Sigmoid colon (tissue), 7 donors: Measurements from ENCODE around the gene ZBED5. TPM values are rescaled to one million over a fixed set of nuclear protein-coding genes. Genes with fewer than 3 reads are reported as not detected.

Experiments used
- DNase-seq: peaks from one replicate; pipeline ENCODE4 v3.0.0-alpha.2; 2019
- H3K27ac ChIP-seq, 4 donors: fragments of 200-600 bp; sonication (generic); one replicate each; pipeline ENCODE4 v1.5.1; 2016 to 2019; ENCODE audit warnings: mild to moderate bottlenecking in 1 of 4
- H3K27me3 ChIP-seq, 3 donors: fragments of 200-600 bp; sonication (generic); one replicate each; pipeline ENCODE4 v1.5.1; 2019; ENCODE audit warnings: mild to moderate bottlenecking in 1 of 3
- H3K36me3 ChIP-seq, 4 donors: fragments of 200-600 bp; sonication (generic); one replicate each; pipeline ENCODE4 v1.5.1; 2016 to 2019
- H3K4me1 ChIP-seq, 4 donors: fragments of 200-600 bp; sonication (generic); one replicate each; pipeline ENCODE4 v1.5.1; 2017 to 2019
- H3K4me3 ChIP-seq, 4 donors: fragments of 200-600 bp; sonication (generic); one replicate each; pipeline ENCODE4 v1.5.1; 2017 to 2019; ENCODE audit warnings: mild to moderate bottlenecking in 2 of 4, moderate library complexity in 1 of 4
- H3K9me3 ChIP-seq, 4 donors: fragments of 200-600 bp in 3 of 4; sonication (generic) in 3 of 4; one replicate each; pipeline versions ENCODE4 v1.5.1 to v1.6.1; 2013 to 2019
- CTCF ChIP-seq, 4 experiments: fragments of 450-650 bp in 3 of 4; fragments of 200-600 bp in 1 of 4; IDR thresholded peaks; one replicate each; pipeline ENCODE4 v1.5.1; 2016 to 2019; ENCODE audit warnings: antibody characterized with exemption in 4 of 4, mild to moderate bottlenecking in 3 of 4, moderate library complexity in 2 of 4
- EP300 ChIP-seq, 4 donors: sonication (generic); formaldehyde crosslinking; IDR thresholded peaks; one replicate each; pipeline ENCODE4 v1.6.1; 2017; ENCODE audit warnings: antibody characterized with exemption in 4 of 4
- POLR2A ChIP-seq, 2 donors: fragments of 450-650 bp; IDR thresholded peaks; one replicate each; pipeline ENCODE4 v1.6.1; 2016; ENCODE audit warnings: antibody characterized with exemption in 2 of 2, mild to moderate bottlenecking in 2 of 2, moderate library complexity in 2 of 2
- POLR2AphosphoS5 ChIP-seq, 4 donors: sonication (generic); formaldehyde crosslinking; IDR thresholded peaks; one replicate each; pipeline ENCODE4 v1.6.1; 2017; ENCODE audit warnings: antibody characterized with exemption in 4 of 4
- WGBS, 2 donors: extraction: QIAGEN DNeasy Blood & Tissue Kit; methylation state at CpG; one replicate each; pipeline ENCODE4 v1.1.7; 2013; 5-methylcytosine and 5-hydroxymethylcytosine counted together
- intact Hi-C: fragments of 100-400 bp; cut with DNase I; formaldehyde crosslinking; loops from one replicate; pipeline ENCODE4 v1.15.1; 2023
- polyA plus RNA-seq, 3 donors: library from polyadenylated mRNA; stranded (reverse); fragments of 200-250 nt; gene quantifications; one replicate each; pipeline ENCODE4 v1.2.3, GENCODE V29; 2013
- total RNA-seq, 4 donors: library from RNA; depleted of rRNA; stranded (reverse); fragments of >200 nt; gene quantifications; one replicate each; pipeline ENCODE4 v1.1.0, GENCODE V29; 2016
- donor health status: healthy with polysubstance abuse.
- donor health status: Bipolar disorder and iron deficiency.
- donor health status: healthy.

The ZBED5 gene
- total and polyA plus RNA-seq, 7 donors, result 9.0 to 51.7 (median 34.9) TPM

- TF ChIP-seq EP300 (IDR thresholded peaks at IDR 0.05) (no peak), POLR2A (IDR thresholded peaks at IDR 0.05) (no peak), POLR2AphosphoS5 (IDR thresholded peaks at IDR 0.05) (peak in 1 of 4 donors; percentile 35), CTCF (IDR thresholded peaks at IDR 0.05) (no peak)
- Histone ChIP-seq H3K4me1 (peaks cover 0 to 48% (median 41%) of the 10 kb centered on the region in 4 donors), H3K9me3 (no peaks in the 10 kb centered on the region), H3K36me3 (peaks cover 26 to 40% (median 36%) of the 10 kb centered on the region in 4 donors), H3K4me3 (peak overlapping the region; percentile 83 to 99 (median 94)), H3K27ac (peak overlapping the region; percentile 97 to 100 (median 98)), H3K27me3 (no peaks in the 10 kb centered on the region)
- intact Hi-C loops, result loop anchor here (2.0 kb wide), 2 partner anchors 93 to 123 kb away; no protein-coding TSS in a partner anchor
- WGBS, 2 donors, result 0 to 1% methylated on average over 36 of the region's 36 CpGs
- DNase-seq, result no peak
Observed at GRCh38 chr11:10808235-10808552, 49.7 kb downstream of the ZBED5 start.

GRCh38 chr11:10807493-10808234 lies 50.2 kb downstream of the ZBED5 start:
- DNase-seq, result peak; percentile 85
- WGBS, 2 donors, result 0 to 1% methylated on average over 39 of the region's 39 CpGs
- peak overlapping the region; percentile 97 to 100 (median 98) for H3K27ac ChIP-seq
- peaks cover 31 to 45% (median 41%) of the 10 kb centered on the region in 4 donors for H3K36me3 ChIP-seq
- H3K27me3 ChIP-seq, result no peaks in the 10 kb centered on the region
- intact Hi-C loops, result loop anchor here (2.0 kb wide), 2 partner anchors 93 to 123 kb away; no protein-coding TSS in a partner anchor
- H3K4me1 ChIP-seq, result peaks cover 0 to 54% (median 44%) of the 10 kb centered on the region in 4 donors
- TF ChIP-seq POLR2A (IDR thresholded peaks at IDR 0.05), result no peak
- peak; percentile 32 to 47 (median 39) for TF ChIP-seq POLR2AphosphoS5 (IDR thresholded peaks at IDR 0.05)
- H3K4me3 ChIP-seq, result peak overlapping the region; percentile 83 to 99 (median 94)
- no peaks in the 10 kb centered on the region for H3K9me3 ChIP-seq

- H3K4me1 ChIP-seq, result peaks cover 0 to 67% (median 51%) of the 10 kb centered on the region in 4 donors
Observed at GRCh38 chr11:10806206-10806605, 51.6 kb downstream of the ZBED5 start.

GRCh38 chr11:10805741-10806140 lies 52.1 kb downstream of the ZBED5 start:
- intact Hi-C loops, result no loop called here
- peak overlapping the region in 1 of 4 donors; percentile 83 for H3K4me3 ChIP-seq
- H3K27me3 ChIP-seq, result no peaks in the 10 kb centered on the region
- peaks cover 45 to 64% (median 59%) of the 10 kb centered on the region in 4 donors for H3K36me3 ChIP-seq
- 51 to 72% methylated on average over 8 of the region's 8 CpGs for WGBS, 2 donors
- no peak for DNase-seq
- H3K27ac ChIP-seq, result peak overlapping the region in 2 of 4 donors; percentile 97 to 98
- H3K9me3 ChIP-seq, result no peaks in the 10 kb centered on the region
- TF ChIP-seq CTCF (IDR thresholded peaks at IDR 0.05) (no peak), POLR2AphosphoS5 (IDR thresholded peaks at IDR 0.05) (no peak), POLR2A (IDR thresholded peaks at IDR 0.05) (no peak), EP300 (IDR thresholded peaks at IDR 0.05) (no peak)
- peaks cover 0 to 71% (median 51%) of the 10 kb centered on the region in 4 donors for H3K4me1 ChIP-seq

More at GRCh38 chr11:10806206-10806605, 51.6 kb downstream of the ZBED5 start:
- Histone ChIP-seq H3K9me3 (no peaks in the 10 kb centered on the region), H3K27me3 (no peaks in the 10 kb centered on the region), H3K36me3 (peaks cover 40 to 60% (median 54%) of the 10 kb centered on the region in 4 donors), H3K4me3 (peak overlapping the region in 2 of 4 donors; percentile 83 to 93), H3K27ac (peak overlapping the region in 3 of 4 donors; percentile 97 to 100 (median 98))
- intact Hi-C loops, result no loop called here
- DNase-seq, result no peak
- 42 to 69% methylated on average over 4 of the region's 4 CpGs for WGBS, 2 donors
- TF ChIP-seq CTCF (IDR thresholded peaks at IDR 0.05), result no peak
- TF ChIP-seq EP300 (IDR thresholded peaks at IDR 0.05), result no peak
- no peak for TF ChIP-seq POLR2AphosphoS5 (IDR thresholded peaks at IDR 0.05)
- no peak for TF ChIP-seq POLR2A (IDR thresholded peaks at IDR 0.05)

GRCh38 chr11:10803676-10804075 lies 54.2 kb downstream of the ZBED5 start:
- 70 to 76% methylated on average over 6 of the region's 6 CpGs for WGBS, 2 donors
- no peak for DNase-seq
- H3K4me1 ChIP-seq, result peaks cover 0 to 83% (median 50%) of the 10 kb centered on the region in 4 donors
- H3K36me3 ChIP-seq, result peaks cover 60 to 85% (median 80%) of the 10 kb centered on the region in 4 donors
- intact Hi-C loops, result no loop called here
- H3K9me3 ChIP-seq, result no peaks in the 10 kb centered on the region
- peak overlapping the region in 1 of 4 donors; percentile 17 for H3K27ac ChIP-seq
- TF ChIP-seq CTCF (IDR thresholded peaks at IDR 0.05) (no peak), POLR2A (IDR thresholded peaks at IDR 0.05) (no peak), EP300 (IDR thresholded peaks at IDR 0.05) (no peak), POLR2AphosphoS5 (IDR thresholded peaks at IDR 0.05) (no peak)
- no peaks in the 10 kb centered on the region for H3K27me3 ChIP-seq
- no peak overlapping the region for H3K4me3 ChIP-seq
